ENCODE data around the gene OTOGL. TPM values are rescaled to one million over a fixed set of nuclear protein-coding genes. Genes with fewer than 3 reads are reported as not detected.

Gene OTOGL
- total and polyA plus RNA-seq, 4 donors, result 0.09 to 0.71 (median 0.21) TPM

- WGBS, 2 donors, result 61 to 77% methylated on average over 4 of the region's 4 CpGs
- Histone ChIP-seq H3K27ac (ENCODE audit: low read depth in 1 of 2, low read length in 1 of 2) (no peak overlapping the region), H3K27me3 (ENCODE audit: control insufficient read depth in 3 of 3, insufficient read depth in 3 of 3, low read length in 2 of 3) (no peaks in the 10 kb centered on the region), H3K9me3 (ENCODE audit: control insufficient read depth in 4 of 4, insufficient read depth in 3 of 4, low read length in 3 of 4) (no peaks in the 10 kb centered on the region), H3K4me3 (no peak overlapping the region), H3K4me1 (ENCODE audit: control insufficient read depth in 5 of 5, insufficient read depth in 5 of 5, low read length in 5 of 5) (peaks cover 0 to 5% (median 0%) of the 10 kb centered on the region in 5 donors), H3K9ac (ENCODE audit: insufficient read depth in 1 of 2, low read length in 2 of 2) (no peak overlapping the region), H3K36me3 (ENCODE audit: control insufficient read depth in 4 of 4, insufficient read depth in 4 of 4, low read length in 4 of 4) (no peaks in the 10 kb centered on the region)
- no peak for ATAC-seq (ENCODE audit: insufficient read depth, low FRiP score)
- no peak for DNase-seq
- no peak for TF ChIP-seq CTCF (IDR thresholded peaks at IDR 0.05; ENCODE audit: control extremely low read depth, extremely low read depth)
Observed at GRCh38 chr12:80260269-80260668, 160.9 kb downstream of the OTOGL start.

GRCh38 chr12:80261403-80261802, 162.1 kb downstream of the OTOGL start:
- no peak overlapping the region for H3K4me3 ChIP-seq
- no peak overlapping the region for H3K27ac ChIP-seq (ENCODE audit: low read depth in 1 of 2, low read length in 1 of 2)
- 79 to 82% methylated on average over 3 of the region's 3 CpGs for WGBS, 2 donors
- no peak for ATAC-seq (ENCODE audit: insufficient read depth, low FRiP score)
- H3K9me3 ChIP-seq (ENCODE audit: control insufficient read depth in 4 of 4, insufficient read depth in 3 of 4, low read length in 3 of 4), result no peaks in the 10 kb centered on the region
- no peaks in the 10 kb centered on the region for H3K36me3 ChIP-seq (ENCODE audit: control insufficient read depth in 4 of 4, insufficient read depth in 4 of 4, low read length in 4 of 4)
- TF ChIP-seq CTCF (IDR thresholded peaks at IDR 0.05; ENCODE audit: control extremely low read depth, extremely low read depth), result no peak
- H3K27me3 ChIP-seq (ENCODE audit: control insufficient read depth in 3 of 3, insufficient read depth in 3 of 3, low read length in 2 of 3), result no peaks in the 10 kb centered on the region
- no peak for DNase-seq
- peaks cover 0 to 5% (median 0%) of the 10 kb centered on the region in 5 donors for H3K4me1 ChIP-seq (ENCODE audit: control insufficient read depth in 5 of 5, insufficient read depth in 5 of 5, low read length in 5 of 5)
- H3K9ac ChIP-seq (ENCODE audit: insufficient read depth in 1 of 2, low read length in 2 of 2), result no peak overlapping the region

- 78 to 83% methylated on average over 1 of the region's 1 CpG for WGBS, 2 donors
- no peak for TF ChIP-seq CTCF (IDR thresholded peaks at IDR 0.05; ENCODE audit: control extremely low read depth, extremely low read depth)
- ATAC-seq (ENCODE audit: insufficient read depth, low FRiP score), result no peak
Observed at GRCh38 chr12:80262346-80262745, 163.0 kb downstream of the OTOGL start.

GRCh38 chr12:80262771-80263170, 163.4 kb downstream of the OTOGL start:
- no peaks in the 10 kb centered on the region for H3K27me3 ChIP-seq (ENCODE audit: control insufficient read depth in 3 of 3, insufficient read depth in 3 of 3, low read length in 2 of 3)
- ATAC-seq (ENCODE audit: insufficient read depth, low FRiP score) (no peak), DNase-seq (no peak)
- H3K27ac ChIP-seq (ENCODE audit: low read depth in 1 of 2, low read length in 1 of 2), result no peak overlapping the region
- 69 to 82% methylated on average over 4 of the region's 4 CpGs for WGBS, 2 donors
- no peaks in the 10 kb centered on the region for H3K36me3 ChIP-seq (ENCODE audit: control insufficient read depth in 4 of 4, insufficient read depth in 4 of 4, low read length in 4 of 4)
- no peak overlapping the region for H3K9ac ChIP-seq (ENCODE audit: insufficient read depth in 1 of 2, low read length in 2 of 2)
- H3K9me3 ChIP-seq (ENCODE audit: control insufficient read depth in 4 of 4, insufficient read depth in 3 of 4, low read length in 3 of 4), result no peaks in the 10 kb centered on the region
- H3K4me1 ChIP-seq (ENCODE audit: control insufficient read depth in 5 of 5, insufficient read depth in 5 of 5, low read length in 5 of 5), result peaks cover 0 to 5% (median 0%) of the 10 kb centered on the region in 5 donors
- H3K4me3 ChIP-seq, result no peak overlapping the region
- no peak for TF ChIP-seq CTCF (IDR thresholded peaks at IDR 0.05; ENCODE audit: control extremely low read depth, extremely low read depth)

More at GRCh38 chr12:80262346-80262745, 163.0 kb downstream of the OTOGL start:
- H3K27ac ChIP-seq (ENCODE audit: low read depth in 1 of 2, low read length in 1 of 2), result no peak overlapping the region
- no peak overlapping the region for H3K4me3 ChIP-seq
- no peaks in the 10 kb centered on the region for H3K36me3 ChIP-seq (ENCODE audit: control insufficient read depth in 4 of 4, insufficient read depth in 4 of 4, low read length in 4 of 4)
- no peak overlapping the region for H3K9ac ChIP-seq (ENCODE audit: insufficient read depth in 1 of 2, low read length in 2 of 2)
- H3K27me3 ChIP-seq (ENCODE audit: control insufficient read depth in 3 of 3, insufficient read depth in 3 of 3, low read length in 2 of 3), result no peaks in the 10 kb centered on the region
- DNase-seq, result no peak
- H3K4me1 ChIP-seq (ENCODE audit: control insufficient read depth in 5 of 5, insufficient read depth in 5 of 5, low read length in 5 of 5), result peaks cover 0 to 5% (median 0%) of the 10 kb centered on the region in 5 donors
- H3K9me3 ChIP-seq (ENCODE audit: control insufficient read depth in 4 of 4, insufficient read depth in 3 of 4, low read length in 3 of 4), result no peaks in the 10 kb centered on the region
